ENCODE data around the gene USP46.

The USP46 gene, protein sequence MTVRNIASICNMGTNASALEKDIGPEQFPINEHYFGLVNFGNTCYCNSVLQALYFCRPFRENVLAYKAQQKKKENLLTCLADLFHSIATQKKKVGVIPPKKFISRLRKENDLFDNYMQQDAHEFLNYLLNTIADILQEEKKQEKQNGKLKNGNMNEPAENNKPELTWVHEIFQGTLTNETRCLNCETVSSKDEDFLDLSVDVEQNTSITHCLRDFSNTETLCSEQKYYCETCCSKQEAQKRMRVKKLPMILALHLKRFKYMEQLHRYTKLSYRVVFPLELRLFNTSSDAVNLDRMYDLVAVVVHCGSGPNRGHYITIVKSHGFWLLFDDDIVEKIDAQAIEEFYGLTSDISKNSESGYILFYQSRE

DNA sequence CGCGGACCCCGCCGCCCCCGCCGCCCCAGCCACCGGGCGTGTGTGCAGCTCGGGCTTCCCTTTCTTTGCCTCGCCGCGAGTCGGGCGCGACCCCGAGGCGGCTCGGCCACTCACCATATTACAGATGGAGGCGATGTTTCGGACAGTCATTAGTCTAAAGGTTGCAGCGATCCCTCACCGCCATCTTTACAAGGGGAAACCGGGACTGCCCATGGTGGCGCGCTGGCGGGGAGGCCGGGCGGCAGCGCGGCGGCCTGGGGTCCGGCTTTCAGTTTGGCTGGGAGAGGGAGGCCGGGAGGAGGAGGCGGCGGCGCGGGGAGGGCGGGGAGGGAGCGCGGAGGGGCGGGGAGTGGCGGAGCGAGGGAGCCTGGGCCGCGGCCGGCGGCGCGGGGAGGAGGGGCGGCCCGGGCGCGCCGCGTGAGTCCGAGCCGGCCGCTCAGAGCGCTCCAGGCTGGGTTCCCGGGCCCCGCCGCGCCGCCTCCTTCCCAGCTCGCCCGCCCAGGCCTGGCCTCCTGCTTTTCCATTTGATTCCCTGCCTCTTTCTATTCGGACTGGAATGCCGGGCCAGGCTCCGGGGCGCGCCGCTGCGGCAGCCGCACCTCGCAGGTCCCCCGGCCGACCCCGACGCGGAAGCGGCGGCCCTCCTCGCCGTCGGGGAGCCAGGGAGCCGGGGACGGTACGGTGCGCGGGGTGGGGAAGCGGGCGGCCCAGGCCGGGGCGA, at the start of gene USP46:
TSS of gene USP46 (minus strand) at position 301 of the 721 bp plus-strand sequence. CDS start at position 150, 151 bp downstream.
- peak; percentile 54 for DNase-seq (ENCODE audit: low spot score)

DNA sequence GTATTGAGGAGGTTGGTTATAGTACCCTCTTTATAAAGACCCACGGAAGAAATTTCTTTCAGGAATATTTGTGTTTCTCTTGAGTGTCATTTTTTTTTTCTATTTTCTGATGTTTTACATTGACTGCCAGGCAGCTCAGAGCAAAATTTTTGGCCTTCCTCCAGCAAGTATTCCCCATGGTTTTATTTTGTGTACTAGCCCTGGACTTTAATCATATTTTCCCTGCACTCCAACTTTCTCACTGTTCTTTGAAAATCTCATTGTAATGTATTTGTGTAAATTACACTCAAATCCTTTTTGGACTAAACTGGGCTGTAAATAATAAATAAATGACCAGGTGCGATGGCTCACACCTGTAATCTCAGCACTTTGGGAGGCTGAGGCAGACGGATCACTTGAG, 45.6 kb upstream of the USP46 start:
- DNase-seq (ENCODE audit: low spot score): no peak

DNA sequence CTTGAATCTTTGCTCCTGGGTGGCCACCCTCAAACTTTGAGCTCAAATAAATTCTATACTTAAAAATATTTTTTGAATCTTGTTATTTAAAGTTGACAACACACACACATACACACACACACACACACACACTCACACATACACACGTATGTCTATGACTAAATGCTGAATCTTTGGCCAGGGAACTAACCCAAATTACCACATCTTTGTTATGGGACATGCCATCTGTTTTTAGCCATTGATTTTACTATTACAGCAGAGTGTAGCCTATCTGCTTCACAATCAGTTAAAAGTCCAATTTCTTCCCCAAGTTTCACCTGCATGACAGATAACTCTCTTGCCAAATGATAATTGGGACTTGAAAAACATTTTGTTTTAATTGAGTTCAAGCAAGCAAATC, 45.0 kb upstream of the USP46 start:
- DNase-seq (ENCODE audit: low spot score): no peak

DNA sequence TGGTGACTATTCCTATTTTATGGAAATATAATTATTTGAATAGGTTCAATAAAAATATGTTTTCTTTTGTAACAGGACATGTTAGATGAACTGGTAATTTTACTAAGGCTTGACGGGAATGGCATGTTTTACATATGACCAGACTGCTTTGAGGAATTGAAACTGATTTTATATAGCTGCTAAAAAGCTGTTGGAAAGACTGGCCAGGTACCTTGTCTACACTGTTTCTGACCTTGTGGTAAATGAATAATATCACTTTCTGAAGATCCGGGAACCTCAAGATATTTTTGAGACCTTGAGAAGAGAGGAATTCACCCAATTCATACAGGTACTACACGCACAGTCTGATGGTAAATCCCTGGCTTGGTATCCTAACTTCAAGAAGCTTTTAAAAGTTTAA, 42.1 kb upstream of the USP46 start:
- no peak for DNase-seq (ENCODE audit: low spot score)

DNA sequence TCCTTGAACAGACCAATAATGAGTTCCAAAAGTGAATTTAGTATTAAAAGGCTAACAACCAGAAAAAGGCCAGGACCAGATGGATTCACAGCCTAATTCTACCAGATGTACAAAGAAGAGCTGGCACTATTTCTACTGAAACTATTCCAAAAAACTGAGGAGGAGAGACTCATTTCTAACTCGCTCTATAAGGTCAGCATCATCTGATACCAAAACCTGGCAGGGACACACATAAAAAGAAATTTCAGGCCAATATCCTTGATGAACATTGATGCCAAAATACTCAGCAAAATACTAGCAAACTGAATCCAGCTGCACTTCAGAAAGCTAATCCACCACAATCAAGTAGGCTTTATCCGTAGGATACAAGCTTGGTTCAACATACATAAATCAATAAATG, 35.8 kb upstream of the USP46 start:
- no peak for DNase-seq (ENCODE audit: low spot score)

DNA sequence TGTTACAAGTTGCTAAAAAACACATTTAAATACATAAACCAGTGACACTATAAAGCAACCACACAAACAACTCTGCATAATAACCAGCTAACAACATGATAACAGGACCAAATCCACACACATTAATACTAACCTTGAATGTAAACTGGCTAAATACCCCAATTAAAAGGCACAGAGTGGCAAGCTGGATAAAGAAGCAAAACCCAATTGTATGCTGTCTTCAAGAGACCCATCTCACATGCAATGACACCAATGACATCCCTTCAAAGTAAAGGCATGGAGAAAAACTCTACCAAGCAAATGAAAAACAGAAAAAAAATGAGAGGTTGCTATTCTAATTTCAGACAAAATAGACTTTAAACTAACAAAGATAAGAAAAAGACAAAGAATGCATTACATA, 34.4 kb upstream of the USP46 start:
- no peak for DNase-seq (ENCODE audit: low spot score)

DNA sequence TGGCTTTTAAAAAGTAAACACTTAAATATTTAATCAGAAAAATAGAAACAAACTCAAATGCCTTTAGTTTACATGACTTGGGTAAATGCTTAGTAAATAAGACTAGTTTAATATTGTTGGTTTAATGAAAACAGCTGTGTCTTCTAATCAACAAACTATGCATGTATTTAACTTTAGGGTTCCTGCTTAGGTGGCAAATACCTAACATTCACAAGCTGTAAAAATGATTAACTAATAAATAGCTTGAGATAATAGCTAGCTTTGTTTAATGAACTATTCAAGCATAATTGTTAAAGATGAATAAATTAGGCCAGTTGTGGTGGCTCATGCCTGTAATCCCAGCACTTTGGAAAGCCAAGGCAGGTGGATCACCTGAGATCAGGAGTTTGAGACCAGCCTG, 30.0 kb upstream of the USP46 start:
- DNase-seq (ENCODE audit: low spot score): no peak

DNA sequence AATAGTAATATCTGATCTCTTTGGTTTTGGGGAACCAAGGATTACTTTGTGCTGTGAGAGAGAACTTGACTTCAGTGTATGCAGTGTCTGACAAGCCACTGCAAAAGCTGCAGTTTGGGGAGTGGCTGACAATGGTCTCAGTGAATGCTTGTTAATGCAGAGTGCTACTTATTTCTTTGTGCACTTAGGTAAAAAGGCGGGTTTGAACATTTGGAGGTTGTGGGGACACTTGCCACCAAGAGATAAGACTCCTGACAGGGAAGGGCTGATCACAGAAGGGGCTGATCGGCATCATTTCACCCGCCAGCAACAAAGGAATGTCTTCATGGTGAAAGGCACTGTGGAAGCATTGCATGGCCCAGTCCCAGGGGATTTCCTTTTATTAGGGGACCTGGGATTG, 28.6 kb upstream of the USP46 start:
- DNase-seq (ENCODE audit: low spot score): no peak

DNA sequence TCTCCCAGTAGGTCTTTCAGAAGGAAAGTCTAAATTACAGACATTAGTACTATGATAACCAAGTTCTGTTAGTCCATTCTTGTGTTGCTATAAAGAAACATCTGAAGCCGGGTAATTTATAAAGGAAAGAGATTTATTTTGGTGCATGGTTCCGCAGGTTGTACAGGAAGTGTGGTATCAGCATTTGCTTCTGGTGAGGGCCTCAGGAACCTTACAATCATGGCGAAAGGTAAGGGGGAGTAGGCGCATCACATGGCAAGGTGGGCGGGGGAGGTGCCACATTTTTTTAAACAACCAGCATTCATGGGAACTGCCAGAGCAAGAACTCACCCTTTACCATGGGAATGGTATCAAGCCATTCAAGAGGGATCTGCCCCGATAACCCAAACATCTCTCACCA, 26.2 kb upstream of the USP46 start:
- DNase-seq (ENCODE audit: low spot score): no peak

DNA sequence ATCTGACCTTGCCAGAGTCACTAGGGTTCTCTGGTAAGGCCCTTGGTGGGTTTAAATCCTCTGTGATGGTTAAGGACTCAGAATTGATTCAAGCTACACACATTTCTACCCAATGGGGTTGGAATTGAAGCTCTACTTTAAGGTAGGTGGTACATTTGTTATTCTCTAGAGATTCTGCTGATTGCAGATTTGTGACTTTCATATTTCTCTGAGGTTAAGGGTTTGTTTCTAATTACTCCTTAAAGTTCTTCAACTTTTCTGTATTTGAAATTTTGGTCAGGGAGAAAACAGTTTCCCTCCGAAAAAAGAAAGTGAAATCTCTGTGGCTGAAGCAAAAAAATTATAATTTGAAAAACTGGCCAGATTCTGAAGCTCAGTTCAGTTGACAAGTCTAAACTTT, 25.8 kb upstream of the USP46 start:
- DNase-seq (ENCODE audit: low spot score): no peak

DNA sequence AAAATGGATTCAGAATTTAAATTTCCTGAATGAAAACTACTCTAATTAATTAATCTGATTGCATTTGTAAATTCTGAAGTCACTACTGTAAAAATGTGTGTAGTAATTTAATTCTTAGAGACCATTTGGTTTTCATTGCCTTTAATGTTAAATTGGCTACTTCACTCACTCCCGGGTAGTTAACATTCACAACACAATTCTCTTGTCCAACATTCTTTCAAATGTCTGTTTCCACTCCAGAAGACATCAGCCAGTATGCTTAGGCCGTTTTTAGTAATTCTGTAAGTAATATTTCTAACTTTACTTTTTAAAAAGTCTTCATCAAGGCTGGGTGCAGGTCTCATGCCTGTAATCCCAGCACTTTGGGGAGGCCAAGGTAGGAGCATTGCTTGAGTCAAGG, 21.3 kb upstream of the USP46 start:
- DNase-seq (ENCODE audit: low spot score): no peak

DNA sequence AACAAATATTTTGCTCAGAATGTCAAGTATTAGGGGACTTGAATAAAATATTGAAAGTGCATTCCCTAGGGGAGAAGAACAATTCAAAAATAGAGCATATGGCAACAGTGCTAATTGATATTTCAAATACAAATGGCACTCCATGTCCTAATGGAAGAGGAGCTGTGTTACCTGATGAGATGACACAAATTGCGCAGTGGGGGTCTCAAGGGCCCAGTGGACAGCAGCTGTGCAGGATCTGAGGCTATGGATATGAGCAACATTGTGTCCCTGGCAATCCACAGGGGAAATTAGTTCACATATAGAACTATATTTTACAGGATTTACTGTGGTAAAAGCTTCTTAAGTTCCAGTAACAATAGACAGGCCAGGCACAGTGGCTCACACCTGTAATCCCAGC, 17.4 kb upstream of the USP46 start:
- no peak for DNase-seq (ENCODE audit: low spot score)

DNA sequence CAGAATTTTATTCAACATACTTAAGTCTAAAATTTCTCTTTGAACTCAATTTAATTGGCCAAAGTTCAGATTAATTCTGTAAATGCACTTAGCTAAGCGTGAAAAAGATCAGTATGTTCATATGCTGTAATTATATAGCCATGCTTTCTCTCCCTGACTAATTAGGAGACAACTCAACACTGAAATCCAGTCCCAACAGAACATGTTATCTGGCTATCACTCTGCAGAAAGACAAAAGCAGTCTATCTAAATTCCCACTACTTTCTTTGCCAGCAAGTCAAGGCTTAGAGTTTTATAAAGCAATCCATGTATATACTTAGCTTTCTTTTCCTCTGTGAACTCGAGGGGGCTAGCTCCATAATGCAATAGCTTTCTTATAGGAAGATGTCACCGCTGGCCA, 16.0 kb upstream of the USP46 start:
- DNase-seq (ENCODE audit: low spot score): no peak

DNA sequence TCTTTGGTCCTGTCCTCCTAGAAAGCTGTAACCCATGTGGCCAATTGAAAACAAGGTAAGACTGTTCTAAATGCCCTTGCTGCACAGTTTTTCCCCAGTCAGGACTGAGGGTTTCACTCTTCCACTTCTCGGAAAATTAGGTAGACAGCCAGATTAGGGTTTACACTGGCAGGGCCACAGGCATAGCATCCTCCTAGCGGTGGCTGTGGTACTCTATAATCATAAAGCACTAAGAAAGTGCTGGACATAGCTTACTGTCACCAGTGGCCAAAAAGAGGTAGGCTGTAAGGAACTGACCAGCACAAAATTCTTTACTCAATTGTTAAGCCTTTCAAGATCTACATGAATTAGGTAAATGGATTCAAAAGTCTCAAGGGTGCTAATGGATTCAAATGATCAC, 11.6 kb upstream of the USP46 start:
- DNase-seq (ENCODE audit: low spot score): no peak

DNA sequence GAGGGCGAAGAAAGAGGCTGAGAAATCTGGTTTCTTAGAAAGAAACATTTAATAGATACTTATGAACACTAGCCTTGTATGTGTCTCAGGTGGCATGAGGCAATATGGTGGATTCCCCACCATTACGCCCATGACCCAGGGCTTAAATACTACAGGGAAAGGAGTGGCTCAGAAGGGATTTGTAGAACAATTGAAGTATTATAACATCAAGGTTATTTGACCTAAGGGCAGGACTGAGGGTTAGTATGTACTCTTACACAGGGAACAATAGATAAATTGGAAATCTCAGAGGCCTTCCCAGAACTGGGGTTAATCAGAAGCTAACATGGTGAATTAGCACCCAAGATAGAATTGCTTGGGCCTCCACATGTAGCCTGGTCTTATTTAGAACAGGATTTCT, 11.0 kb upstream of the USP46 start:
- no peak for DNase-seq (ENCODE audit: low spot score)

DNA sequence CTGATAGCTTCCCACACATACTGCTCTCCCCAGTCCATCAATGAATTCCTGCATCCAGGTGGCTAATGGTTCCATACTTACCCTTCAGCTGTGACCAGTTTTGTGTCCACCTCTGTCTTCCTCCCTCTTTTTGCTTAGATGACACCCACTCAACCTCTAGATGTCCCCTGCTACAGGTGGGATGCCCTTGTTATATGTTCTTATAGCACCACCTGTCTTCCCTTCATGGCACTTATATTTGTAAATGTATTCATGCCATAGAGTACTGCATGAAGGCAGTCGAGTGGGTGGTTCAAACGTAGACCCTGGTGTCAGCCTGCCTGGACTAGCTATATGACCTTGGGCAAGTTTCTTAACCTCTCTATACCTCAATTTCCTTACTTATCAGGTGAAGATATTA, 6.5 kb upstream of the USP46 start:
- DNase-seq (ENCODE audit: low spot score): no peak

DNA sequence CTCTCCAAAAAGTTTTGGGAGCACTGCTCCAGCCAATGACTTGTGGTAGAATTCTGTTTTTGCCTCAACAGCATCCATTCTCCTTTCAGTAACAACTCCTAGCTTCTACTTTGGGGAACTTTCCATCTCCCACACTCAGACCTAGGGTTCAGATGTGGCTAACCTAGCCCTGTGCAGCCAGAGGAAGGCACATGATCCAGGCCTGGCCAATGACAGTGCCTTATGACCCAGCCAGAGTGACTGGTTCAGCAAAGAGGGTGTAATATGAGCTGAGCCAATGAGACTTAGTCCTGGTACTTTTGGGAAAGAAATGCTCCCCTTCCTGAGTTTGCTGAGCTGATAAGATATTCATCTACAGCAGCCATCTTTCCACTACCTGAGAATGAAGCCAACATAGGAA, 5.4 kb upstream of the USP46 start:
- no peak for DNase-seq (ENCODE audit: low spot score)

DNA sequence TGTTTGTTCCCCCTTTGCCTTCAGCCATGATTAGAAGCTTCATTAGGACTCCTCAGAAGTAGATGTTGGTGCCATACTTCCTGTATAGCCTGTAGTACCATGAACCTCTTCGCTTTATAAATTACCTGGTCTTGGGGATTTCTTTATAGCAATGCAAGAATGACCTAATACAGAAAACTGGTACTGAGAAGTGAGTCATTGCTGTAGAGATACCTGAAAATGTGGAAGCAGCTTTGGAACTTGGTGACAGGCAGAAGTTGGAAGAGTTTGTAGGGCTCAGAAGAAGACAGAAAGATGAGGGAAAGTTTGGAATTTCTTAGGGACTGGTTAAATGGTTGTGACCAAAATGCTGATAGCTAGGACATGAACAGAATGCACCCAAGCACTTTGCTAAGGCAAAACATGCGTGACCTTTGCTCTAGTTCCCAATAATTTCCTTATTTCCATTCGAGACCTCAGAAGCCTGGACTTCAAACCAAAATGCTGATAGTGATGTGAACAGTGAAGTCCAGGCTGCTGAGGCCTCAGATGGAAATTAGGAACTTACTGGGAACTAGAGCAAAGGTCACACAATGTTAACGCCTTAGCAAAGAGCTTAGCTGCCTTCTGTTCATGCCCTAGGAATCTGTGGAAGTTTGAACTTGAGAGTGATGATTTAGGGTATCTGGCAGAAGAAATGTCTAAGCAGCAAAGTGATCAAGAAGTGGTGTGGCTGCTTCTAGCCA, 3.0 kb upstream of the USP46 start:
- no peak for DNase-seq (ENCODE audit: low spot score)

DNA sequence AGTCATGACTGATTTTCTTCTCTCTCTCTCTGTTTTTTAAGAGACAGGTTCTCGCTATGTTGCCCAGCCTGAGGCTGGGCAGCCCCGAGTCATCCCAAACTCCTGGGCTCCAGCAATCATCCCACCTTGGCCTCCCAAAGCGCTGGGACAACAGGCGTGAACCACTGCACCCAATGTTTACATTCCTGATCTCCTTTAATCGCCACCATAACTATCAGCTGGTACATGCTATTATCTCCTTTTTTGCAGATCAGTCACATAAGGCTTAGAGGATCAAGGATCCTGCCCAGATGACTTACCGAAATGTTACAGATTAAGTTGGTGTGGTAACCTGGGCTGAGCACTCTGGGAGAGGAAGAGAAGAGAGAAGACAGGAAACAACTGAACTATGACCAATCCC, 1.5 kb upstream of the USP46 start:
- DNase-seq (ENCODE audit: low spot score): no peak

DNA sequence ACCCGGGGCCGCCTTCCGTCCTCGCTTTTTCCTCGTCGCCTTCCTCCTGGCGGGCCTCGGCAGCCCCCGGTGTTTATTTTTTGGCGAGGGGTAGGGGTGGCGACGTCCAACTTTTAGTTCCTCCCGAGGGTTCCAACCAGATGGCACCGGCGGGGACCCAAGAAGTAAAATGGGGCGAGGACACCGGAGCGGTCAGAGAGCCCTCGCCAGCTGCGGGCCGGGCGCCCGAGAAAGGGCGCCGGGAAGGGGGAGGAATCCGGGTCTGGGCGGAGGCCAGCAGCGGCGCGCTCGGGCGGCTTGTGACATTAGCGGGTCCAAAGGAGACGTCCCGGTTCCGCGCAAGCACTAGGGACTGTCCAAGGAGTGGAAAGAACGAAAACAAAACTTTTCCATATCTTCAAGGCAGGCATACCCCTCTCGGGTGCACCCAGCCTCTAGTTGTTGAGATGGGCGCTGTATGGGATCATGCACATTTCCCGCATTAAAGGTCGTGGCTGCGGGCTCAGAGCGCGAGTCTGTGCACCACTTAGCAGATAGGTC, 691 bp upstream of the USP46 start:
- no peak for DNase-seq (ENCODE audit: low spot score)

DNA sequence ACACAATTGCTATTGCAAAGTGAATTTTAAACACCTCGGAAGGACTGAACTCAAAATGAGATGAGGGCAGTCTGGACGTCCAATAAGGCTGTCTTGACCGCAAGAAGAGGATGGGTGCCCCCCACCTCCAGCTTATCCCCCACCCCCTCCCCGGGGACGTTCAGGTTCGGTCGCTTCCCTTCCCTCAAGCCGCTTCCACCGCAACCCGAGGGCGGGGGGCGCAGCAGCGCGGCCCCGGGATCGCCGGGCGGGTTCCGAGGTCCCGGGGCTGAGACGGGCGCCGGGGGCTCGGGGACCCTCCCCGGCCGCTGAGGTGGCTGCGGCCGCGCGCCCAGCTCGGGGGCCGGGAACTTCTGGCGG, 480 bp downstream of the USP46 start:
- no peak for DNase-seq (ENCODE audit: low spot score)

DNA sequence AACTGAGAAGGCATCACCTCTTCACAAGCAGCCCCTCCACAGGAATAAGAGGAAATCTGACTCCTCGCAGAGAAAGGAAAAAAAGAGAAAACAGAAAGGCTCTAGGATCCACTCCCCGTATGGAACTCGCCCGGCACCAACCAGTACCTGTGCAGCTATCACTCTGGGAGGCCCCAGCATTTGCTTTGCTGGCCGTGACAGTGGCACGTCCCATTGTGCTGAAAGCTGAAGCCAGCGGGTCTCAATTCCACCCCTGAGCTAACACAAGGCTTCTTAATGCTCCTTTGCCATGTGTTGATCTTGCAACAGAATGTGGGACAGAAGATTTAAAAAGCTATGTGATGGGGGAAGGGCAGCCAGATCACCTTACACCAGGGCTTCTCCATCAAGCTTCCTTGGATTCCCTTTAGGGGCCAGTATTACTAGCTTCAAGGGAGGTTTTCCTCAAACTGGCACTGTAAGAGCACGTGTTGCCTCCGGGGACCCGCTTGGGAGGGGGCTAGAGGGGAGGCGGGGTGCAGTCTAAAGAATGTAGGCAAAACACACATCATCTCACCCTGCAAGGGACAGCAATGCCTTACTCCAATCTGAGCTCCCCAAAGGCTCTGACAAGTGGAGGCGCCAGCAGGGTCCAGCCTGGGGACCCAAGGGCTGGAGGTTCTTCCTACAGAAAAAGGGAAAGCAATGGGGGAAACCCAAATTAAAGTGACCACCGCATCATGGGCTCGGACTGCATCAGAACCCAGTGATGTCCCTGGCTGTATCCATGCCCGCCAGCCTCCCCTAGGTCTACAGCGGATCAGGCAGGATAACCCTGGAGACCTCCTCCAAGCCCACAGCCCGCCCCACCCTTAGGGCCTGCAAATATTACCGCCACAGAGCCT, 1.2 kb downstream of the USP46 start:
- no peak for DNase-seq (ENCODE audit: low spot score)

Measured in activated CD4-positive, alpha-beta T cell treated with anti-CD3 and anti-CD28 coated beads, Interleukin-2, Interleukin-4, amounts not matched to agents 100 ng/mL and 50 ng/mL, durations not matched to agents 16 hours and 8 hours (primary cell).